ENCODE measurements around the gene IFT57.

DNA sequence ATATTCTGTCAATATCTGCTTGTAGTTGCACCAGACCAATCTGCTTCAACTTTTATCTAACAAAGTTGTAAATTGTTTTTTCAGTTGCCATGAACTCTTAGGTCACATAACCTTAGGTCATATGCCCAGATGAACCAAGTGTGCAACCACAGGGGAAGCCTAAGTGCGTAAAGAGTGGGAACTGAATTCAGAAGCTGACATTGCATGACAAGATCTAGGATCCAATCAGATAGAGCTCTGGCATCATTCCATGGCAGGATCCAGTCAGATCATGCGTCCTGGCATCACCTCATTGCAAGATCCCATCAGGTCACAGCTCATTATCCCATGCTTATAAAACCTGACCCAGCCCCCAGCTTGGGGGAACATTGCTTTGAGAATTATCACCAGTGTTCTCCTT is 18.9 kb upstream of the IFT57 start:
- TF ChIP-seq, protein P1, sequence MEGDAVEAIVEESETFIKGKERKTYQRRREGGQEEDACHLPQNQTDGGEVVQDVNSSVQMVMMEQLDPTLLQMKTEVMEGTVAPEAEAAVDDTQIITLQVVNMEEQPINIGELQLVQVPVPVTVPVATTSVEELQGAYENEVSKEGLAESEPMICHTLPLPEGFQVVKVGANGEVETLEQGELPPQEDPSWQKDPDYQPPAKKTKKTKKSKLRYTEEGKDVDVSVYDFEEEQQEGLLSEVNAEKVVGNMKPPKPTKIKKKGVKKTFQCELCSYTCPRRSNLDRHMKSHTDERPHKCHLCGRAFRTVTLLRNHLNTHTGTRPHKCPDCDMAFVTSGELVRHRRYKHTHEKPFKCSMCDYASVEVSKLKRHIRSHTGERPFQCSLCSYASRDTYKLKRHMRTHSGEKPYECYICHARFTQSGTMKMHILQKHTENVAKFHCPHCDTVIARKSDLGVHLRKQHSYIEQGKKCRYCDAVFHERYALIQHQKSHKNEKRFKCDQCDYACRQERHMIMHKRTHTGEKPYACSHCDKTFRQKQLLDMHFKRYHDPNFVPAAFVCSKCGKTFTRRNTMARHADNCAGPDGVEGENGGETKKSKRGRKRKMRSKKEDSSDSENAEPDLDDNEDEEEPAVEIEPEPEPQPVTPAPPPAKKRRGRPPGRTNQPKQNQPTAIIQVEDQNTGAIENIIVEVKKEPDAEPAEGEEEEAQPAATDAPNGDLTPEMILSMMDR (IDR thresholded peaks at IDR 0.05; ENCODE audit: low read length) = no peak
- no peak for TF ChIP-seq EZH2phosphoT487 (IDR thresholded peaks at IDR 0.05; ENCODE audit: low read length)
